Measurements from ENCODE around the gene STAG2.

The STAG2 gene

DNA sequence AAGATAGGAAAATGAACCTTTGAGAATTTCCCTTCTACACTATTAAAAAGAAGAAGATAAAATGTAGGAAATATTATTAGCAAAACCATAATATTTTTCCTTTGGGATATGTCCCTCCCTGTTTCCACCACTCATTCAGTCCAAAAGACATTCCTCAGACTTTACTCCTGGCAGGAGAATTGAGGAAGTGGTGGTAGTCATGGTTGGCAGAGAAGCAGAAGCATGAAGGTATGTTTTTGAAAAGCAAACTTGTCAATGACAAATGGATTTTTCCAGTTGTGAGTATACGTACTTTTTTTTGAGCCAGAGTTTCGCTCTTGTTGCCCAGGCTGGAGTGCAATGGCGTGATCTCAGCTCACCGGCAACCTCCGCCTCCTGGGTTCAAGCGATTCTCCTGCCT is 13.7 kb downstream of the STAG2 start:
- no peak overlapping the region for H3K27ac ChIP-seq (ENCODE audit: low read length)
- no peak overlapping the region for H3K9ac ChIP-seq (ENCODE audit: low read length in 2 of 2)
- no peaks in the 10 kb centered on the region for H3K9me3 ChIP-seq (ENCODE audit: control insufficient read depth in 2 of 2, low read length in 2 of 2)
- H3K36me3 ChIP-seq (ENCODE audit: control insufficient read depth in 2 of 2, insufficient read depth in 2 of 2, low read length in 2 of 2) = no peaks in the 10 kb centered on the region
- no peak overlapping the region for H3K4me3 ChIP-seq (ENCODE audit: low read length in 2 of 2)
- peaks cover 3% of the 10 kb centered on the region for H3K4me1 ChIP-seq (ENCODE audit: control insufficient read depth, insufficient read depth, low read length)
- no peaks in the 10 kb centered on the region for H3K27me3 ChIP-seq (ENCODE audit: control insufficient read depth in 1 of 2, insufficient read depth in 2 of 2, low read length in 2 of 2)

DNA sequence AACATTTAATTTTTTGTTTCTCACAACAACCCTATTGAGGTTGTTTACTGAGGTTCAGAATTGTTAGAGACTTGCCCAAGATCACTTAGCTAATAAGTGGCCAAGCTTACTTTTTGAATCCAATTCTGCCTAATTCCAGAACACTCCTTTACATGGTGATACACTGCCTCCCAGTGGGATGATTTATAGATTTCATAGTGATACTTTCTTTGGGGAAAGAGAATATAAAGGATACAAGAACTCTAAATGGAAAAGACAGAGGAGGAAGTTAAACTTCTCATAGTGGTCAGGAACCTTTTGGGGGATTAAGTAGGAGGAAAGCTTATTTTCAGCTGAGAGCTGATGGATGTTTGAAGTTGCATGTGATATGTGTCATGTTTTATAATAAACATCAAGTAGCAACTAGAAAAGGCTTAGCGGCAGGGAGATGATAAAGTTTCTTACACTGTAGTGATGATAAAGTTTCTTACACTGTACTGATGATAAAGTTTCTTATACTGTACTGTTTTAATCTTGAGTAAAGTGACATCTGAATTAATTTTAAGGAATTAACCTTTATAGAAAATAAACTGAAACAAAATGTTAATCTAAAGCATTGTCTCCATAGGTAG is 15.3 kb downstream of the STAG2 start:
- Histone ChIP-seq H3K9me3 (ENCODE audit: control insufficient read depth in 2 of 2, low read length in 2 of 2) (no peaks in the 10 kb centered on the region), H3K4me3 (ENCODE audit: low read length in 2 of 2) (no peak overlapping the region), H3K36me3 (ENCODE audit: control insufficient read depth in 2 of 2, insufficient read depth in 2 of 2, low read length in 2 of 2) (no peaks in the 10 kb centered on the region), H3K4me1 (ENCODE audit: control insufficient read depth, insufficient read depth, low read length) (peaks cover 3% of the 10 kb centered on the region), H3K27ac (ENCODE audit: low read length) (no peak overlapping the region), H3K9ac (ENCODE audit: low read length in 2 of 2) (no peak overlapping the region), H3K27me3 (ENCODE audit: control insufficient read depth in 1 of 2, insufficient read depth in 2 of 2, low read length in 2 of 2) (no peaks in the 10 kb centered on the region)

DNA sequence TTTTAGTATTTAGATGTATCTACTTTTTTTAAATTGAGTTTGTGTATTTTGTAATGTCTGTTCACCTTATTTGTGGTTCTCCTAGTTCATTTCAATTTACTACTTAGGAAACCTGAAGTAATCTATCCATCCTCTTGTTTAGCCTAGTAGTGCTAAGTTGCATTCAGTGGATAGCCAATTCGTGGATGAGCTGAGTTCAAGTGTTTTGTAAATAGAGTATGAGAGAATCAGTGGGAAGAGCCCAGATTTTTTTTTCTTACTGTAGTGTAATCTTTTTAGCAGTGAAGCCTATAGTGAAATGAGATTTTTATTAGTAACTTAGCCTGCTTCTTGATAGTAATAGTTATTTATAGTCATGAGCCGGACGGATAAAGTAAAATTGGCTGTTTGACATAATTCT is 21.7 kb downstream of the STAG2 start:
- H3K36me3 ChIP-seq (ENCODE audit: control insufficient read depth in 2 of 2, insufficient read depth in 2 of 2, low read length in 2 of 2) = no peaks in the 10 kb centered on the region
- H3K27ac ChIP-seq (ENCODE audit: low read length) = no peak overlapping the region
- H3K4me1 ChIP-seq (ENCODE audit: control insufficient read depth, insufficient read depth, low read length) = no peaks in the 10 kb centered on the region
- no peaks in the 10 kb centered on the region for H3K27me3 ChIP-seq (ENCODE audit: control insufficient read depth in 1 of 2, insufficient read depth in 2 of 2, low read length in 2 of 2)
- no peak overlapping the region for H3K4me3 ChIP-seq (ENCODE audit: low read length in 2 of 2)
- no peak overlapping the region for H3K9ac ChIP-seq (ENCODE audit: low read length in 2 of 2)
- no peaks in the 10 kb centered on the region for H3K9me3 ChIP-seq (ENCODE audit: control insufficient read depth in 2 of 2, low read length in 2 of 2)

DNA sequence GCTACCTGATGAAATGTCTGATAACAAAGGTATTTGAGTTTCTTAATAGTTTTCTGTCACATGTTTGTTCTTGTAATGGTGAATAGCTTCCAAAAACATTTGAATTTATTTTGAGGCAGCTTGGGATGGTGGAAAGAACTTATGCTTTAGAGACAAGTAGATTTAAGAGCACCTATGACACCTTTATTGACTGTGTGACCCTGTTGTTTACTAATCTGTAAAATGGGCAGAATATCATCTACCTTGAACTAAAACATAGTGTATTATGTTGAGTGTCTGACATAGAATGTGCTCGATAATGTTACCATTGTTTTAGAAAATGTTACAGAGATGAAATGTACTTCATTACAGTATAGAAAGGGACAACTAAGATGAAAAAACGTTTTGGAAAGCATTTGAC is 24.9 kb downstream of the STAG2 start:
- Histone ChIP-seq H3K27ac (ENCODE audit: low read length) (no peak overlapping the region), H3K4me3 (ENCODE audit: low read length in 2 of 2) (no peak overlapping the region), H3K9me3 (ENCODE audit: control insufficient read depth in 2 of 2, low read length in 2 of 2) (no peaks in the 10 kb centered on the region), H3K27me3 (ENCODE audit: control insufficient read depth in 1 of 2, insufficient read depth in 2 of 2, low read length in 2 of 2) (no peaks in the 10 kb centered on the region), H3K9ac (ENCODE audit: low read length in 2 of 2) (no peak overlapping the region), H3K4me1 (ENCODE audit: control insufficient read depth, insufficient read depth, low read length) (no peaks in the 10 kb centered on the region), H3K36me3 (ENCODE audit: control insufficient read depth in 2 of 2, insufficient read depth in 2 of 2, low read length in 2 of 2) (no peaks in the 10 kb centered on the region)

DNA sequence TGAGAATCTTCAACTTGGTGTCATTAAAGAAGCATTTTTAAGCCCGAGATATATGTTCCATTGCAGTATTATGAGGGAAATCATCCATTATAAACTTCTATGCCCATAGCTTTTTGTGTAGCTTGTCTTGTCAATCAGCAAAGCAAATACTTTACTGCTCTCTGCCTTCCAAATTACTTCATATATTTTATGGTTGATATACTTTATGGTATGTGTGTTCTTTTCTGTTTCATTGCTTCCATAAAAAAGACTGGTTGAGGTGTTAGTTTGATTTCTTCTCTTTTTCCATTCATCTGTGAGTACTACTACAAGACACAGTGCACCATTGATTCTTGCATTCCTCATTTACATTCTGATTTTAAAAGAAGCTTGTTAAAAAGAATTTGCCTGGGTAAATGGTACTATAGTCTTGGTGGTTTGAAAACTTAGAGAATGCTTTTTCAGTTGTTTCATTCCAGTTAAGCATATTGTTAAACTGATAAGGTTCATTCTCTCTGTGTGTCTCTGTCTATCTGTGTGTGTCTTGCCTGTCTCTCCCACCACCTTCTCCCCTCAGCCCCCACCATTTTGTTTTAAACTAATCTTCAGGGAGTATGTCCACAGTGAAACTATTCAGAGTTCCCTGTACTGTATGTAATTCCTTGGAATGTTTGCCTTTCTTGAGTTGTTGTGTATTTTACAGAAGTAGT is 27.1 kb downstream of the STAG2 start:
- Histone ChIP-seq H3K36me3 (ENCODE audit: control insufficient read depth in 2 of 2, insufficient read depth in 2 of 2, low read length in 2 of 2) (no peaks in the 10 kb centered on the region), H3K27ac (ENCODE audit: low read length) (no peak overlapping the region), H3K4me1 (ENCODE audit: control insufficient read depth, insufficient read depth, low read length) (no peaks in the 10 kb centered on the region), H3K9ac (ENCODE audit: low read length in 2 of 2) (no peak overlapping the region), H3K4me3 (ENCODE audit: low read length in 2 of 2) (no peak overlapping the region), H3K9me3 (ENCODE audit: control insufficient read depth in 2 of 2, low read length in 2 of 2) (no peaks in the 10 kb centered on the region), H3K27me3 (ENCODE audit: control insufficient read depth in 1 of 2, insufficient read depth in 2 of 2, low read length in 2 of 2) (no peaks in the 10 kb centered on the region)

DNA sequence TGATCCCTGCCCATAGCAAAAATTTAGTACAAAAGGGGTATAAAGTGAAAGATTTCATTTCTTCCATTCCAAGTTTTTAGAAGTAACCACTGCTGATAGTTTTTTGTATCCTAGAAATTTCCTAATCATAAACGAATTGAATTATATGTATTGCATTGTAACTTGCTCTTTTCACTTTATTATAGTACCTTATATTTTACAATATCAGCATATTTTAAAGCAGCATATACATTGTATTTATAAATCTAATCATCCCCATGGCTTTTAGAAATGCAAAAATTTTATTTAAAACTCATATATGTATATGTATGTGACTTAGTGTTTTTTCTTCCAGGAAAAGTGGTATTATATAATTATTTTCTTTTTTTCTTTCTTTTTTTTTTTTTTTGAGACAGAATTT is 27.7 kb downstream of the STAG2 start:
- Histone ChIP-seq H3K9me3 (ENCODE audit: control insufficient read depth in 2 of 2, low read length in 2 of 2) (no peaks in the 10 kb centered on the region), H3K27me3 (ENCODE audit: control insufficient read depth in 1 of 2, insufficient read depth in 2 of 2, low read length in 2 of 2) (no peaks in the 10 kb centered on the region), H3K36me3 (ENCODE audit: control insufficient read depth in 2 of 2, insufficient read depth in 2 of 2, low read length in 2 of 2) (no peaks in the 10 kb centered on the region), H3K9ac (ENCODE audit: low read length in 2 of 2) (no peak overlapping the region), H3K4me3 (ENCODE audit: low read length in 2 of 2) (no peak overlapping the region), H3K4me1 (ENCODE audit: control insufficient read depth, insufficient read depth, low read length) (peaks cover 3% of the 10 kb centered on the region), H3K27ac (ENCODE audit: low read length) (no peak overlapping the region)

DNA sequence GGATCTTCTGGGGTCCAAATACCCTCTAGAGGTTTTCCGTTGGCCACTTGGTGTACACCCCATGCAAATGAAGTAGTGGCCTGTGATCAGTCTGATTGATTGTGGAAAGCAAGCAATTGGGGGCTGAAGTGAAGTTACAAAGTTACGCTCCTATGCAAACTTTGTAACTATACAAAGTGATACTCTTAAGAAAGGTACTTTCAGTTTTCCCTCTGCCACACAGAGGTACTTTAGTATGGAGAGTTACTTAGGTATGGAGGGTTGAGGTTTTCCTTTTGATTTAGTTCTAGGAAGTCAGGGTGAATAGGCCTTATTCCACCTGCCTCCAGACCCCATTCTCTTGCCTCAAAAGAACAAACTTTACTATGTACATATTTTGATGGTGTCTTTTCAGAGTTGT is 28.7 kb downstream of the STAG2 start:
- Histone ChIP-seq H3K4me3 (ENCODE audit: low read length in 2 of 2) (no peak overlapping the region), H3K27ac (ENCODE audit: low read length) (no peak overlapping the region), H3K27me3 (ENCODE audit: control insufficient read depth in 1 of 2, insufficient read depth in 2 of 2, low read length in 2 of 2) (no peaks in the 10 kb centered on the region), H3K9ac (ENCODE audit: low read length in 2 of 2) (no peak overlapping the region), H3K9me3 (ENCODE audit: control insufficient read depth in 2 of 2, low read length in 2 of 2) (no peaks in the 10 kb centered on the region), H3K36me3 (ENCODE audit: control insufficient read depth in 2 of 2, insufficient read depth in 2 of 2, low read length in 2 of 2) (no peaks in the 10 kb centered on the region), H3K4me1 (ENCODE audit: control insufficient read depth, insufficient read depth, low read length) (peaks cover 3% of the 10 kb centered on the region)

DNA sequence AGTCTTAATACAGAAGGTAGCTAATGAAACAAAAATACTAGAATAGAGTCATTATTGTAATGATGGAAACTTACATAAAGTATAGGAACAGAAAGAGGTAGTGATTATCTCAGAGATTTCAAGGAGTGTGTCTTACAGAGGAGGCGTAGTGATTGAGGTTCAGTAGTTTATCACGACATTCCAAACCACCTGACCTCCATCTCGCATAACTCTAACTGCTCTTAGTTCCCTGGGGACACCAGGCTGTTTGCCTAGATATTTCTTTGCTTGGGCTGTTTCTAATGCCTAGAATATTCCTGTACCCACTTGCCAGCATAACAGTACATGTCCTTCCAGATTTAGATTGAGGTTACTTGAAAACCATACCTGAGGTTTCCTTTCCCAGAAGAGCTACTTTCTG is 29.1 kb downstream of the STAG2 start:
- Histone ChIP-seq H3K4me1 (ENCODE audit: control insufficient read depth, insufficient read depth, low read length) (peaks cover 3% of the 10 kb centered on the region), H3K9ac (ENCODE audit: low read length in 2 of 2) (no peak overlapping the region), H3K4me3 (ENCODE audit: low read length in 2 of 2) (no peak overlapping the region), H3K36me3 (ENCODE audit: control insufficient read depth in 2 of 2, insufficient read depth in 2 of 2, low read length in 2 of 2) (no peaks in the 10 kb centered on the region), H3K27me3 (ENCODE audit: control insufficient read depth in 1 of 2, insufficient read depth in 2 of 2, low read length in 2 of 2) (no peaks in the 10 kb centered on the region), H3K9me3 (ENCODE audit: control insufficient read depth in 2 of 2, low read length in 2 of 2) (no peaks in the 10 kb centered on the region), H3K27ac (ENCODE audit: low read length) (no peak overlapping the region)

DNA sequence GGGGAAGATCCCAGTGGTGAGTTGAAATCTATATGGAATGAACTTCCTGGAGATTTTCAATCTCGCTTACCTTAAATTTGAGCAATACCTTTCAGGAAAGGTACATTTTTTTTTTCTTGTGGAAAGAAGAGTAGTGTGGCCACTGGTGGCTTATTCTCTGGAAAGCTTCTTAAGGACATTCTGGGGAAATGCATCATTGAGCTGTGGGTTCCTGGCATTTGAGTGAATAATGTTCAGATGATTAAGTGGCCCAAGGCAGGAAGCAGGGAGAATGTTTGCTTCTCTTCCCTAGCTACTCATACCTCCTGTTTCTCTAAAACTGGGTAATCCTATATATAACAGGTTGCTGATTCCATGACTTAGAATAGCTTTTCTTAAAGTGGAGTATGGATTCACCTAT is 31.8 kb downstream of the STAG2 start:
- Histone ChIP-seq H3K9ac (ENCODE audit: low read length in 2 of 2) (no peak overlapping the region), H3K4me1 (ENCODE audit: control insufficient read depth, insufficient read depth, low read length) (peaks cover 3% of the 10 kb centered on the region), H3K4me3 (ENCODE audit: low read length in 2 of 2) (no peak overlapping the region), H3K27ac (ENCODE audit: low read length) (no peak overlapping the region), H3K9me3 (ENCODE audit: control insufficient read depth in 2 of 2, low read length in 2 of 2) (no peaks in the 10 kb centered on the region), H3K27me3 (ENCODE audit: control insufficient read depth in 1 of 2, insufficient read depth in 2 of 2, low read length in 2 of 2) (no peaks in the 10 kb centered on the region), H3K36me3 (ENCODE audit: control insufficient read depth in 2 of 2, insufficient read depth in 2 of 2, low read length in 2 of 2) (no peaks in the 10 kb centered on the region)

DNA sequence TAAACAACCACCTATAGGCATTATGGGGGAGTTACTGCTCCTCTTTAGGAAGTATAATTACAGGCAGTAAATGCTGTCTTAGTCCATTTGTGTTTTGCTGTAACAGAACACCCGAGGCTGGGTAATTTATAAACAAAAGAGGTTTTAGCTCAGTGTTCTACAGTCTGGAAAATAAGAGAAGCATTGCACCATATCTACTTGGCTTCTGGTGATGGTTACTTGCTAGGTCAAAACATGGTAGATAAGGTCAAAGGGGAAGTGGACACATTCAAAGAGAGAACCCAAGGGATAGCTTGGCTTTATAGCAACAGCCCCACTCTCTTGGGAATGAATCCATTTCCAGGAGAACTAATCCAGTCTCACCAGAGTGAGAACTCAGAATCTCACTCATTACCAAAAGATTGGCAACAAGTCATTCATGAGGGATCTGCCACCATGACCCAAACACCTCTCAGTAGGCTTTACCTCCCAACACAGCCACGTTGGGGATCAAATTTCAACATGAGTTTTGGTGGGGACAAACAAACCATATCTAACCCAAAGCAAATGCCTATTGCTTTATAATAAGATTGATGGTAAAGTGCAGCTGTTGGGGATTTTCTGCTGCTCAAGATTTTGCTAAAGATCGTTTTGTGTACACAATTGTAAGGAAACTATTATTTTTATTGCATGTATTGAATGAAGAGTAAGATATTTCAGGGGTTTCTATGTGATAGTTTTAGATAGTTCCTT is 32.6 kb downstream of the STAG2 start:
- Histone ChIP-seq H3K36me3 (ENCODE audit: control insufficient read depth in 2 of 2, insufficient read depth in 2 of 2, low read length in 2 of 2) (no peaks in the 10 kb centered on the region), H3K4me1 (ENCODE audit: control insufficient read depth, insufficient read depth, low read length) (peaks cover 3% of the 10 kb centered on the region), H3K9me3 (ENCODE audit: control insufficient read depth in 2 of 2, low read length in 2 of 2) (no peaks in the 10 kb centered on the region), H3K27me3 (ENCODE audit: control insufficient read depth in 1 of 2, insufficient read depth in 2 of 2, low read length in 2 of 2) (no peaks in the 10 kb centered on the region), H3K9ac (ENCODE audit: low read length in 2 of 2) (no peak overlapping the region), H3K27ac (ENCODE audit: low read length) (no peak overlapping the region), H3K4me3 (ENCODE audit: low read length in 2 of 2) (no peak overlapping the region)

DNA sequence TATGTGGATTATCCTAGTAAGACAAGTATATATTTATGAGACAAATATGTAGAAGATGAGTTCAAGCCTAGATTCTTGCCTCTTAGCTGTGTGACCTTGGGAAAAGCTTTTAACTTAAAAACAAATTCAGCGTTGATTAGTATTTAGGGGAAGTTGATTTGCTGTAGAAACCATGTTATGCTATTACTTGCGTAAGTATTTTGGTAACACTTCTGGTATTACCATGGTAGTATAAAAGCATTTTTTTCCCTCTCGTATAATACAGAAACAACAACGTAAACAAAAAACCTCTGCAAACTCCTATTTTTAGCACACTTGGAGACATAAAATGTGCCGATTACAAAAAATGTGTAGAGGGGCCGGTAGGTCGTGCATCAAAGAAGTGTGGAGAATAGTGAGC is 33.2 kb downstream of the STAG2 start:
- no peaks in the 10 kb centered on the region for H3K27me3 ChIP-seq (ENCODE audit: control insufficient read depth in 1 of 2, insufficient read depth in 2 of 2, low read length in 2 of 2)
- peaks cover 3% of the 10 kb centered on the region for H3K4me1 ChIP-seq (ENCODE audit: control insufficient read depth, insufficient read depth, low read length)
- H3K36me3 ChIP-seq (ENCODE audit: control insufficient read depth in 2 of 2, insufficient read depth in 2 of 2, low read length in 2 of 2) = no peaks in the 10 kb centered on the region
- H3K9me3 ChIP-seq (ENCODE audit: control insufficient read depth in 2 of 2, low read length in 2 of 2) = no peaks in the 10 kb centered on the region
- H3K4me3 ChIP-seq (ENCODE audit: low read length in 2 of 2) = no peak overlapping the region
- no peak overlapping the region for H3K27ac ChIP-seq (ENCODE audit: low read length)
- H3K9ac ChIP-seq (ENCODE audit: low read length in 2 of 2) = no peak overlapping the region
